ENCODE measurements around the gene ASF1A.
A peak's percentile ranks its signal among the peaks of the same experiment; 100 is the strongest.
"Not testable (repeated sequence)": the region's sequence is repeated elsewhere in the genome, so short reads cannot be mapped to it uniquely, and the experiment has no call there.

The ASF1A gene

DNA sequence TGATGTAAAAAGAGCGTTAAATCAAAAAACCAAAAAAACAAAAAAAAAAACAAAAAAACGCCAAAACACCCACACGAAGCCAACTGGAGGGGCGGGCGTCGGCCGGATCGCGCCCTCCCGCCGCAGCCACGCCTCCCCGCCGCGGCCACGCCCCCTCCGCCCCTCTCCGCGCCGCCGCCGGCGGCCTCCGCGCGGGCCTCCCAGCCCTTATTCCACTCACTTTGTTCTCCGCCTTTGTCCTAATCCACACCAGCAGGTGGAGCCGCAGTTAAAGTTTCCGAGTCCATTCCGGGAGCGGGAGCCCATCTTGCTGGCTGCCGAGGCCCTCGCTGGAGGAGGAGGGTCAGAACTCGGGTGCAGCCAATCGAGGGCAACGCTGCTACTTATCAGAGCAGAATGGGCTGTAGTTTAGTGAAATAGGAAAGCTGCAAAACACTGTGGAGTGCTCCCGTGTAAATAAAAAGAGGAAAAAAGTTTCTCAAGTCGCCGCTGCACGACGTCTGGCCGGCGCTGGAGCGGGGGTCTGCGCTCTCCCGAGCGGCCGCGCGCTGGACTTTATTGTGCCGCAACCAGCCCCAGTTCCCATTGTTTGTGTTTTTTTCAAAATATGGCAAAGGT, at the start of gene ASF1A:
Gene ASF1A (plus strand): TSS at position 346 of the 618 bp plus-strand sequence. CDS start 262 bp downstream, at position 608.
- DNase-seq (ENCODE audit: low read depth): peak; percentile 95
- peak within 1 kb of the TSS; percentile 94 for H3K4me3 ChIP-seq (ENCODE audit: low read depth, low read length)

DNA sequence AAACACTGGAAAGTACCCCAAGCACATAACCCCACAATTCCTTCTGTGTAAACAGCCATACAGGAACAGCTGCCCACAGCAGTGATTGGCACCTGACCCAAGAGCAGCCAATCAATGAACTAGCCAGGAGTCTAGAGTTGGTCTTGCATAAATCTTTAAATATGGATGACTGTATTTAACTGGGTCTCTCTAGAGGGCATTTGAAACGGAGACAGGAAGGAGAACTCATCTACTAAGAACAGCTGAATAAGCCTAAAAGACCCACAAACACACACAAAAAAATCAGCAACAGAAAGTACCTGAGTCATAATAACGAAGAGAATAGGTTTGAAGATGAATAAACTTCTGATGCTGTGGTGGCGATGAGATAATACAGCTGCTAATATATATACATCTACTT, 49.0 kb upstream of the ASF1A start:
- H3K4me3 ChIP-seq (ENCODE audit: low read depth, low read length): no peak overlapping the region
- DNase-seq (ENCODE audit: low read depth): peak; percentile 24

DNA sequence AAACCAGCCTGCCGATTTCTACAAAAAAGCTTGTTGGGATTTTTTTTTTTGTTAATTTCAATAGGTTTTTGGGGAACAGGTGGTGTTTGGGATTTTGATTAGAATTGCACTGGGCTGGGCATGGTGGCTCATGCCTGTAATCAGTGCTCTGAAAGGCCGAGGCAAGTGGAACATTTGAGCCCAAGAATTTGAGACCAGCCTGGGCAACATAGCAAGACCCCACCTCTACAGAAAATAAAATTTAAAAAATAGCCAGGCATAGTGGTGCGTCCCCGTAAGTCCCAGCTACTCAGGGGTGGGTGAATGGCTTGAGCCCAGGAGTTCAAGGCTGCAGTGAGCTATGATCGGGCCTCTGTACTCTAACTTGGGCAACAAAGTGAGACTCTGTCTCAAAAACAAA, 40.5 kb upstream of the ASF1A start:
- DNase-seq (ENCODE audit: low read depth): no peak
- H3K4me3 ChIP-seq (ENCODE audit: low read depth, low read length): no peak overlapping the region

DNA sequence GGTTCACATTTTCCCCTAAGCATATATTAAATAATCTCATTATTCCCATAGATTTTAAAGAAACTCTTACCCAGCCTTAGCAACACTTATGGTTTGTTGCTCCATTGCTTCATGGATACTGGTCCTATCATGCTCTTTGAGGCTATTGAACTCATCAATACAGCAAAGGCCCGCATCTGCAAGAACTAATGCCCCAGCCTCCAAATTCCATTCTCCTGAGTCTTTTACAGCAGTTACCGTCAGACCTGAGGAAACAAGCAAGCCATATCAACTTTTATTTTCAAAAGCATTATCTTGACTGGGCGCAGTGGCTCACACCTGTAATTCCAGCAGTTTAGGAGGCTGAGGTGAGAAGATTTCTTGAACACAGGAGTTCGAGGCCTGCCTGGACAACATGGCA, 37.7 kb upstream of the ASF1A start:
- no peak for DNase-seq (ENCODE audit: low read depth)
- no peak overlapping the region for H3K4me3 ChIP-seq (ENCODE audit: low read depth, low read length)

DNA sequence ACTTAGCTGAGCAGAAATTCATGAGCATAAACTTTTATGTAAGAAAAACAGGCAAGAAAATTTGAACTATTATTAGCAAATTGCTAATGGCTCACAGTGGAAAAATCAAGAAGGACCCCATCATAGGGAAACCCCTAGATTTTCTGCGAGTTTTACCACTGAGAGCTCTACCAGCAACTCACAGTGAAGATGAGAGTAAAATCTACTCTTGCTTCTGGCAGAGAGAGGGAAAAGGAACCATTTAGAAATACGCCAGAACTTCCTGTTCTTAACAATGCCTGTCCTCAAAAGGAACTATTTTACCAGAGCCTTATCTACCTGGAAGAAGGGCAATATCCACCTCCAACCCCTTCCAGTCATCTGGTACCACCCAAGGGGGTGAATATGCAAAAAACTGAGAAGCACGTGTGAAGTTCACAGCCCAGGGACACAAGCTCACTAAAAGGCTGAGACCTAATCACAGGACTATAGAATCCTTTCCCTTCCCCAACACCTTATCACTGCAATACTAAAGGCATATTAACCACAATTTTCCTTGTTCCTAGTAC, 34.4 kb upstream of the ASF1A start:
- no peak for DNase-seq (ENCODE audit: low read depth)
- no peak overlapping the region for H3K4me3 ChIP-seq (ENCODE audit: low read depth, low read length)

DNA sequence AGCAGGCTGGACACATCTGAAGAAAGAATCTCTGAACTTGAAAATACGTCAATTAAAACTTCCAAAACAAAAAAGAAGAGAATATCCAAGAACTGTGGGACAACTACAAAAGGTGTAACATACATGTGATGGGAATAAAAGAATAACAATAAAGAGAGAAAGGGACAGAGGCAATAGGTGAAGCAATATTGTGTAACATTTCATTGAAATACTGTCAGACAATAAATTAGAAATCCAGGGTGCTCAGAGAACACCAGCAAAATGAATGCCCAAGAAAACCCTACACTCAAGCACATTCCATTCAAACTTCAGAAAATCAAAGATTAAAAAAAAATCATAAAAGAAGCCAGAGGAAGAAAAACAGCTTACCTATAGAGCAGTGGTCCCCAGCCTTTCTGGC, 33.6 kb upstream of the ASF1A start:
- H3K4me3 ChIP-seq (ENCODE audit: low read depth, low read length): no peak overlapping the region
- DNase-seq (ENCODE audit: low read depth): no peak

DNA sequence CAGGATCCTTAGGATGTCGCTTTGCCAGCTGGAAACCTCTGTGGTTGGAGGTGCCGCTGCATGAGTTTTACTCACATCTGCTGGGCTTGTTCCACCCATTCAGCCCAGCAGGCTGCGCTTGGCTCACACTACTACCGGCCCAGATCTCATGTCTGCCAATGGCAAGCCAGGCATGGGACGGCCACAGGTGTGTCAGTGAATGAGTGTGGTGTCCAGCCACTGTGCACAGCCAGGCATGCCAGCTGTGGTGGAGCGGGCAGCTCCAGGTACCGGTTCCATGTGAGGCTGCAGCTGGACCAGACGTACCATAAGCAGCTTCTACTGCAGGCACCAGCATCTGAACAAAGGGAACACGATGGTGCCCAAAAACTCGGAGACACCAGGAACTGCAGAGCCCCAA, 33.1 kb upstream of the ASF1A start:
- DNase-seq (ENCODE audit: low read depth): no peak
- H3K4me3 ChIP-seq (ENCODE audit: low read depth, low read length): no peak overlapping the region

DNA sequence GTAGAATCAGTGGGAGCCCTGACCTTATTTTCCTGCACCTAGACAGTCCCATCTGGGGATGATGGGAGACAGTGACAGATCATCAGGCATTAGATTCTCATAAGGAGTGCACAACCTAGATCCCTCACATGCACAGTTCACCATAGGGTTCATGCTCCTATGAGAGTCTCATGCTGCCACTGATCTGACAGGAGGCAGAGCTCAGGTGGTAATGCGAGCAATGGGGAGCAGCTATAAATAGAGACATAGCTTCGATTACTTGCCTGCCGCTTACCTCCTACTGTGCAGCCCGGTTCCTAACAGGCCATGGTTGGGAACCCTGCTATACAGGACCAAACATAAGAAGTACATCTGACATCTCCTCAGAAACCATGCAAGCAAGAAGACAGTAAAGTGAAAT, 31.5 kb upstream of the ASF1A start:
- no peak for DNase-seq (ENCODE audit: low read depth)
- no peak overlapping the region for H3K4me3 ChIP-seq (ENCODE audit: low read depth, low read length)

DNA sequence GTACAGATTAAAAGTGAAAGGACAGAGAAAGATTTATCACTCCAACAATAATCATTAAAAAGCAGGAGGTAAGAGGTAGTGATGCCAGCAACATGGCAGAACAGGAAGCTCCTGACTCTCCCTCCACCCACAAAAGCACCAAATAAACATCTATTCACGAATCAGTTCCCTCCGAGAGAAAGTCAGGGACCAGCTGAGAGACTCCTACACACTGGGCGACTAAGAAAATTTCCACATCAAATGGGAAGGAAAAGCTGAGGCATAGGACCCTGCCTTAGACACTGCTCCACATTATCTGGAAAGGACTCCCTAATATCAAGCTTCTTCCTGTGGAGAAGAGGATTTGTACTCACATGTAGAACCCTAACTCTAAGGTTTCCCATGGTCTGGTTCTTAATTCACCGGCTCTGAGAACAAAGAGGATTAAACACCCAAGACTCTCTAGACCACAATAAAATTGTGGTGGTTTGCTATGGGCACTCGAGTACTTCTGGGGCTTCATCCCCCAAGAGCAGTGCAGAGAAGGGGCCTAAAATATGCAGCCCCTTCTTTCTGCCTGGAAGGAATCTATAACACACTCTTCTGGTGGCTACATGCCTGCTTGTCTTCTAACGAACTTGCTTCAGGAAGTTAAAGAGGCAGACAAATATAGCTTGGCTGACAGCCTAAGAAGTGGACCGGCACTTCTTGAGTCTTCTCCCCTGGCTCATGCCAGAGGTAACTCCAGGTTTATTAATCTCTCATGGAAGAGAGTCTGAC, 29.4 kb upstream of the ASF1A start:
- DNase-seq (ENCODE audit: low read depth): no peak
- no peak overlapping the region for H3K4me3 ChIP-seq (ENCODE audit: low read depth, low read length)

DNA sequence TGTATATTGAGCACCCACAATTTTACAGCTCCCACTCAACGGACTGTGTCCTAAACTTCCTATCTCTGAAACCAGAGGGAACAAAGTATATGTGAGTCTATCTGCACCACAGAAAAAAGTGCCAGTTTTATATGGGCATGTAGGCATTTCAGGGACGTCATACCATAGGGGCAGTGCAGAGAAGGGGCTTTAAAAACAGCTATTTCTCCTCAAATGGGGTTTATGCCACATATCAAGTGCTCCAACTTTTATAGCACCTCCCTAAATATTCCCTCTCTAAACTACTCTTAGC, 28.9 kb upstream of the ASF1A start:
- H3K4me3 ChIP-seq (ENCODE audit: low read depth, low read length): no peak overlapping the region
- no peak for DNase-seq (ENCODE audit: low read depth)

DNA sequence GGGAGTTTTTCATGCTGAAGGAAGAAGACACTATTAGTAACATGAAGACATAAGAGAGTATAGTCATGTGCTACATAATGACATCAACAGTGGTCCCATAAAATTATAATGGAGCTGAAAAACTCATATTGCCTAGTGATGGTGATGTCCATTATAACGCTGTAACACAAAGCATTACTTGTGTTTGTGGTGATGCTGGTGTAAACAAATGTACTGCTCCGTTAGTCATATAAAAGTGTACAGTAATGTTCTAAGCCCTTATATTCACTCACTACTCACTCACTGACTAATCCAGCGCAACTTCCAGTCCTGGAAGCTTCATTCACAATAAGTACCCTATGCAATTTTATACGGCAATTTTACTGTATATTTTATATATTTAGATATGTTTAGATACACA, 26.8 kb upstream of the ASF1A start:
- H3K4me3 ChIP-seq (ENCODE audit: low read depth, low read length): no peak overlapping the region
- DNase-seq (ENCODE audit: low read depth): no peak

DNA sequence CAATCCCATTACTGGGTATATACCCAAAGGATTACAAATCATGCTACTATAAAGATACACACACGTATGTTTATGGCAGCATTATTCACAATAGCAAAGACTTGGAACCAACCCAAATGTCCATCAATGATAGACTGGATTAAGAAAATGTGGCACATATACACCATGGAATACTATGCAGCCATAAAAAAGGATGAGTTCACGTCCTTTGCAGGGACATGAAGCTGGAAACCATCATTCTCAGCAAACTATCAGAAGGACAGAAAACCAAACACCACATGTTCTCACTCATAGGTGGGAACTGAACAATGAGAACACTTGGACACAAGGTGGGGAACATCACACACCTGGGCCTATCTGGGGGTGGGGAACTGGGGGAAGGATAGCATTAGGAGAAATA, 25.1 kb upstream of the ASF1A start:
- DNase-seq (ENCODE audit: low read depth); H3K4me3 ChIP-seq (ENCODE audit: low read depth, low read length): not testable (repeated sequence)

DNA sequence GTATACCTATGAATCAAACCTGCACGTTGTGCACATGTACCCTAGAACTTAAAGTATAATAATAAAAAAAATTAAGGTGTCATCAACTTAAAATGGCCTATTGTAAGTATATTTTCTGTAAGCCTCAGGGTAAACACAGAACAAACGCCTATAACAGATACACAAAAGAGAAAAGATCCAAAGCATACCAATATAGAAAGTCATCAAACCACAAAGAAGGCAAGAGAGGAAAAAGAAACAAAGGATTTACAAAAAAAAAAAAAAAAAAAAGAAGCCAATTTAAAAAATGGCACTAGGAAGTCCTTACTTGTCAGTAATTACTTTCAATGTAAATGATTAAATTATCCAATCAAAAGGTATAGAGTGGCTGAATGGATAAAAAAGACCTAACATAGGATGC, 24.6 kb upstream of the ASF1A start:
- no peak for DNase-seq (ENCODE audit: low read depth)
- no peak overlapping the region for H3K4me3 ChIP-seq (ENCODE audit: low read depth, low read length)

DNA sequence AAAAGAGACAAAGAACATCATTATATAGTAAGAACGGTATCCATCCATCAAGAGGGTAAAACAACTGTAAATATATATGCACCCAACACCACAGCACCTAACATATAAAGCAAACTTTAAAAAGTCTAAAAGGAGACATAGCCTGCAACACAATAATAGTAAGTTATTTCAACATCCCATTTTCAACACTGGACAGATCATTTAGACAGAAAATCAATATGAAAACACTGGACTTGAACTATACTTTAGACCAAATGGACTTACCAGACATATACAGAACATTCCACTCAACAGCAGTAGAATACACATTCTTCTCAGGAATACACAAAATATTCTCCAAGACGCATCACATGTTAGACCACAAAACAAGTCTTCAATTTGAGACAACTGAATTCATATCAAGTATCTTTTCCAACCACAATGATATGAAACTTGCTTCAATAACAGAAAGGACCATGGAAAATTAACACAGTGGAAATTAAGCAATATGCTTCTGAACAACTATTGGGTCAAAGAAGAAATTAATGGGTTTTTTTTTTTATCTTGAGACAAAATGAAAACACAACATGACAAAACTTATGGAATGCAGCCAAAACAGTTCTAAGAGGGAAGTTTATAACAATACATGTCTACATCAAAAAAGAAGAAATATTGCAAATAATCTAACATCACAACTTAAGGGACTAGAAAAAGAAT, 23.9 kb upstream of the ASF1A start:
- DNase-seq (ENCODE audit: low read depth): no peak
- no peak overlapping the region for H3K4me3 ChIP-seq (ENCODE audit: low read depth, low read length)

DNA sequence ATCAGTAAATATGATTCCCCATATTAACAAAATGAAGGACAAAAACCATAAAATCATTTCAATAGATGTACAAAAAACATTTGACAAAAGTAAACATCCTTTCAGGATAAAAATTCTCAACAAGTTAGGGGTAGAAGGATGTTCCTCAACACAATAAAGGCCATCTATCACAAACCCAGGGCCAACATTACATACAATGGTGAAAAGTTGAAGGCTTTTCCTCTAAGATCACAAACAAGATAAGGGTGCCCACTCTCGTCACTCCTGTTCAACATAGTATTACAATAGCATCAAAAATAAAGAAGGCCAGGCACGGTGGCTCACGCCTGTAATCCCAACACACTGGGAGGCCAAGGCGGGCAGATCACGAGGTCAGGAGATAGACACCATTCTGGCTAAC, 22.6 kb upstream of the ASF1A start:
- no peak for DNase-seq (ENCODE audit: low read depth)
- no peak overlapping the region for H3K4me3 ChIP-seq (ENCODE audit: low read depth, low read length)

DNA sequence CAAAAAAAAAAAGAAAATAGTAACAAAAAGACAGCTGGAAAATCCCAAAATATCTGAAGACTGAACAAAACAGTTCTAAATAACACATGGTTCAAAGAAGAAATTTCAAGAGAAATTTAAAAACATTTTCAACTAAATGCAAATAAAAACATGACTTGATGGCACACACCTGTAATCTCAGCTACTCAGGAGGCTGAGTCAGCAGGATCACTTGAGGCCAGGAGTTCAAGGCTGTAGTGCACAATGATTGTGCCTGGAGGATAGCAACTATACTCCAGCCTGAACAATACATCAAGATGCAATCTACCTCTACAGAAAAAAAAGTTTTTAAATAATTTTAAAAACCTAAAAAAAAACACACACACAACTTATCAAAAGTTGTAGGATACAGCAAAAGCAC, 21.6 kb upstream of the ASF1A start:
- H3K4me3 ChIP-seq (ENCODE audit: low read depth, low read length): no peak overlapping the region
- DNase-seq (ENCODE audit: low read depth): no peak

DNA sequence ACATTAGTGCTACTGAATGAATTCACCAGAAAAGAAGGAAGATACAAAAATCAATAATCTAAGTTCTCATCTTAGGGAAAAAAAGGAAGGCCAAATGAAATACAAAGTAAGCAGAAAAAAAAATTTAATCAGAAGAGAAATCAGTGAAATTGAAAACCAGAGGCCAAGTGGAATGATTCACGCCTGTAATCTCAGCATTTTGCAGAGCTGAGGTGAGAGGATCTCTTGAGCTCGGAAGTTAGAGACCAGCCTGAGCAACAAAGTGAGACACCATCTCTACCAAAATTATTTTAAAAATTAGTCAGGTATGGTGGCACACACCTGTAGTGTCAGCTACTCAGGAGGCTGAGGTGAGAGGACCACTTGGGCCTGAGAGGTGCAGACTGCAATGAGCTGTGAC, 21.2 kb upstream of the ASF1A start:
- no peak overlapping the region for H3K4me3 ChIP-seq (ENCODE audit: low read depth, low read length)
- DNase-seq (ENCODE audit: low read depth): no peak

DNA sequence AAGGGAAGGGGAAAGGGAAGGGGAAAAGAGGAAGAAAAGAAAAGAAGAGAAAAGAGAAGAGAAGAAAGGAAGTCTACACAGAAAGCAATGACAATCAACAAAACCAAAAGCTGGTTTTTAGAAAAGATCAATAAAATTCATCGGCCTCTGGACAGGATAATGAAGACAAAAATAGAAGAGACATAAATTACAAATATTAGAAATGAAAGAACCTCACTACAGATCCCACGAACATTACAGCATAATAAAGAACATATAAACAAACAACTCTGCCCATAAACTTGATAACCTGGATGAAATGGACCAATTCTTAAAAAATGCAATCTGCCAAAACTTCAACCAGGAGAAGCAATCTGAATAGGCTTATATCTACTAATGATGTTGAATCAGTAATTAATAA, 20.7 kb upstream of the ASF1A start:
- H3K4me3 ChIP-seq (ENCODE audit: low read depth, low read length): no peak overlapping the region
- no peak for DNase-seq (ENCODE audit: low read depth)

DNA sequence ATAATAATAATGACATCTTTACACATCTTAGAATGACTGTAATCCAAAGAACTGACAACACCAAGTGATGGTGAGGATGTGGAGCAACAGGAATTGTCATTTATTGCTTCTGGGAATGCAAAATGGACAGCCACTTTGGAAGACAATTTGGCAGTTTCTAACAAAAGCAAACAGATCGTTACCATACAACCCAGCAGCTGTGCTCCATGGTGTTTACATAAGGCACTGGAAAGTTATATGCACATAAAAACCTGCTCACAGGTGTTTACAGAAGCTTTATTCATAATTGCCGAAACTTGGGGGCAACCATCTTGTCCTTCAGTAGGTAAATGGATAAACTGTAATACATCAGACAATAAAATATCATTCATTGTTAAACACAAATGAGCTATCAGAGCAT, 18.3 kb upstream of the ASF1A start:
- no peak overlapping the region for H3K4me3 ChIP-seq (ENCODE audit: low read depth, low read length)
- no peak for DNase-seq (ENCODE audit: low read depth)

DNA sequence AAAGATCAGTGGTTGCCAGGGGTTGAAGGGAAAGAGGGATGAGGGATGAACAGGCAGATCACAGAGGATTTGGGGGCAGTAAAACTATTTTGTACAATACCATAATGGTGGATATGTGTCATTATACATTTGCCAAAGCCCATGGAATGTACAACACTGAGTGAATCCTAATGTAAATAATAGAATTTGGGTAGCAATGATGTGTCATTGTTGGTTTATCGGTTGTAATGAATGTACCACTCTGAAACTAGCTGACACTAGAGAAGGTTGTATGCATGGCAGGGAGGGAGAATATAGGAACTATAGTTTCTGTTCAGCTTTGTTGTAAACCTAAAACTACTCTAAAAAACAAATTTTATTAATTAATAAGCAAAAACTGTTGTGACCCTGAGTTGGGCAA, 17.8 kb upstream of the ASF1A start:
- no peak overlapping the region for H3K4me3 ChIP-seq (ENCODE audit: low read depth, low read length)
- no peak for DNase-seq (ENCODE audit: low read depth)

DNA sequence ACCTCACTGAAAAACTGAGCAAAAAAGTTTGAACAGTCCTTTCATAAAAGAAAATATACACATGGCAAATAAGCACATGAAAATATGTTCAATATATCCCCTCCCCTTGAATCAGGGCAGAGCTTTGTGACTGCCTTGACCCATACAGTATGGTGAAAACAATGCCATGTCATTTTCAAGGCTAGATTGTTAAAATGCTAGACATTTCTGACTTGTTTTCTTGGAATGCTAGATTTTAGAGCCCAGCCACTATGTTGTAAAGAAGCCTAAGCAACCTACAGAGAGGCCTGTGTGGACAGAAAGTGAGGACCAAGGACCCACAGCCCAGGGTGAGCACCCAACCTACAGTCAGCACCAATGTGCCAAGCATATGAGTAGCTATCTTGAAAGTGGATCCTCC, 17.1 kb upstream of the ASF1A start:
- no peak overlapping the region for H3K4me3 ChIP-seq (ENCODE audit: low read depth, low read length)
- DNase-seq (ENCODE audit: low read depth): no peak

All from skeletal muscle cell (primary cell).